ENCODE data around the gene GPC5.

GPC5 gene

DNA sequence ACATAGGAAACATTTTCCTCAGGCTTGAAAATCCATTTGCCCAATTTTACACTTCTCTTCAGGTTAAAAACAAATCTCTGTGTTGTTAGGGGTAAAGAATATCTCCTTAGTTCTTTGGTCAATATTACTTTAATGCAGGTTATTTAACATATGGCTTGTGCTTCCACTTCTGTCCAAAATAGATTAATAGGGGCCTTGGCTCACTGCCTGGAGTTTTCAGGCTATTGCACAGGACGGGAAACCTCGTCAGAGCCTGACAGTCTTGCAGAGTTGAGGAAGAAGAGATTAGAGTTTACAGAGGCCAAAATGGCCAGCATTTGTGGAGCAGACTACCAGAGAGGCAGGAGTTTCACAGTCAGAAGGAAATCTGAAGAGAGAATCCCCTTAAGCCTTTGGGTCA lies 964.3 kb downstream of the GPC5 start:
- DNase-seq (ENCODE audit: low read depth) = no peak

DNA sequence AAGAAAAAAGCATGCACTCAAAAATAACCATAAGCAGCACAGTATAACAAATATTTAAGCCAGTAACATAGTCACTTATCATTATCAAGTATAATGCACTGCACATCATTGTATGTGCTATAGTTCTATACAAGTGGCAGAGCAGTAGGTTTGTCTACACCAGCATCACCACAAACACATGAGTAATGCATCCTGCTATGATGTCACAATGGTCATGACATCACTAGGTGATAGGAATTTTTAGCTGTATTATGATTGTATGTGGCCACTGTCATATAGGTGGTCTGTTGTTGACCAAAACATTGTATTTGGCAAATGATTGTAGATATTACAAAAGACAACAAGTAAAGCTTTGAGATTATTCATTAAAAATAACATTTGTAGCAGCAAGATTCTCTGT lies 967.5 kb downstream of the GPC5 start:
- no peak for DNase-seq (ENCODE audit: low read depth)

DNA sequence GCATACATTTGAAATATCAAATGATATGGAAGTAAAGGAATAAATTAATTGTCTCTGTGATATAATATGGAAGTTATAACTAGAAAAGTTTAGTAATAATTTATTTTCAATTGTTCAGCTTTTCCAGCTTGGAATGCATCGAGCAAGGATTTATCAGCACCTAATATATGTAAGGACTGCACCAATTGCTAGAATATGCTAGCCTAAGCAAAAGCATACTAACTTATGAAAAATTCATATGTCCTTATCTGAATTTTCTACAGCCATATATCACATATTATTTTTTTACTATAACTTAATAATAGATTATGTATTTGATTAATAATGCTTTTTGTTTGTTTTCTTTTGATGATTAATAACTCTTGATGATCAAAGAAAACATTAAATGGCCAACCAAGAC lies 979.0 kb downstream of the GPC5 start:
- DNase-seq (ENCODE audit: low read depth) = no peak

DNA sequence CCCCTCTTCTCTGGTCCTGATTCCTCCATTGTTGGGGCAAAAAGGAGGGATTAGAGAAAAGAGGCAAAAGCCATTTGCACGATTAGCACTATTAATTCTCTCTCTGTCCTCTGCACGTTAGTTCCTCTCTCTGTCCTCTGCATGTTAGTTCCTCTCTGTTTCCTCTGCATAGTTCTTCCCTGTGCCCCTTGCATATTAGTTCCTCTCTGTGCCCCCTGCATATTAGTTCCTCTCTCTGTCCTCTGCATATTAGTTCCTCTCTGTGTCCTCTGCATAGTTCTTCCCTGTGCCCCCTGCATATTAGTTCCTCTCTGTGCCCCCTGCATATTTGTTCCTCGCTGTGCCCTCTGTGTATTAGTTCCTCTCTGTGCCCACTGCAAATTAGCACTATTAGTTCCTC lies 981.0 kb downstream of the GPC5 start:
- no peak for DNase-seq (ENCODE audit: low read depth)

DNA sequence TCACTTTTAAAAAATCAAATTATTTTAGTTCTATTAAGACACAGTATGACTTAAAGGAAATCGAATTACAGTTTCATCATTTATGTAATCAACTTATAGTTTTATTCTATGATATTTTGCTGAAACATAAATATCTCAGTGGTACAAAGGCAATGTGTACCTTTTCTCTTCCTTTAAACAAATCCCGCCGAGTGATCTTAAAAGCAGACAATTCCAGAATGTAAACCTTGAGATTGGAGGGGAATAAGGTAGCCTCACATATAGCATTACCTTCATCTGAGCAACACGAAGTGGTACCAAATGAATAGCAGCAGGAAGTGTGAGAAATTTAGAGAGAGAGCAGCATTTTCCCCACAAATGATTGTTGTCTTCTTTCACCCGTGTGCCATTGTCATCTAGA lies 986.0 kb downstream of the GPC5 start:
- no peak for DNase-seq (ENCODE audit: low read depth)

DNA sequence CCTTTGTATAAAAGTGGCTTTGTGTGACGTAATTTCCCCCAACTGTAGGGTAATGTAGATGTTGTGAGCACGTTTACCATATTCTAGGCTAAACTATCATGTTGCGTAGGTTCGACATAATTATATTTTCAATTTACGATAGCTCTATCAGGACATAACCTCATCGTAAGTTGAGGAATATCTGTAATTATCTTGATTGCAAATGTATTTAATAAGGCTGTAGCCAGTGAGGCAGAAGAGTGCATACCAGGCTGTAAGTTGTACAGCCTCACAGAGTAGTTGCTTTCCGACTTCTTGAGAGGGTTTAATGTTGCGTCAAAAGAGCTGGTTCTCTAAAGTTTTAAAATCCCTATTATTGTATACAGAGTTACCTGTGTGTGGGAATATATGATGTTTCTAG lies 988.8 kb downstream of the GPC5 start:
- DNase-seq (ENCODE audit: low read depth) = no peak

DNA sequence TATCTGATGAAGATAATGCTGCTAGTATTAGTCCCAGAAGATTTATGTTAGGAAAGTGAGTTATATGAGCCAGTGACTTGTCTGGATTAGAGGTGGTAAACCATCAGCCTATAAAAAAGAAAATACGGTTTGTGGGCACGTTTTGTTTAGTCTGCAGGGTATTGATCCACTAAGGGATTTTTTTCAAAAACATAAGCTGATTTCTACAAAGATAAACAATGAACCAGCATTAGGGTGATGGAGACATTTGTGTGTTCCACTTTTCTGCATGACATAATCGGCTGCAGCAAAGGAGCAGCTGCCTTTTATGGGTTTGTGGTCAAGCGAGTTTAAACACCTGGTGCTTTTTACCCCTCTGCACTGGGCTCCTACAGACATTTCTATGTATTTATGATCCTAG lies 991.8 kb downstream of the GPC5 start:
- no peak for DNase-seq (ENCODE audit: low read depth)

DNA sequence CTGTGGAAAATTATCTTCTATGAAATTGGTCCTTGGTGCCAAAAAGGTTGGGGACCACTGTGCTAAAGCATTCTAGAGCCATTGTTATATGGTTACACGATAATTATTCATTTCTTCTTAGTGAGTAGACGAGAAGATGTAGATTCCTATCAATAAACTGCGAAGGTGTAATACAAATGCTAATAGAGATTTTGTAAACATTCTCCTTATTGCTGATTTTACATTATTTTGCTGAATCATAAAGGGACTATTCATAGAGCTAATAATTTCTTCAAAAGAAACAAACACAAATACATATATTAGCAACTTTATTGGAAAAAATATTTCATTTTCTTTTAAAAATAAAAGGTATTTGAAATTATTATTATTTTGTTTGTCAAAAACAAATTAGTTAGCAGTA lies 1005.2 kb downstream of the GPC5 start:
- DNase-seq (ENCODE audit: low read depth) = no peak

DNA sequence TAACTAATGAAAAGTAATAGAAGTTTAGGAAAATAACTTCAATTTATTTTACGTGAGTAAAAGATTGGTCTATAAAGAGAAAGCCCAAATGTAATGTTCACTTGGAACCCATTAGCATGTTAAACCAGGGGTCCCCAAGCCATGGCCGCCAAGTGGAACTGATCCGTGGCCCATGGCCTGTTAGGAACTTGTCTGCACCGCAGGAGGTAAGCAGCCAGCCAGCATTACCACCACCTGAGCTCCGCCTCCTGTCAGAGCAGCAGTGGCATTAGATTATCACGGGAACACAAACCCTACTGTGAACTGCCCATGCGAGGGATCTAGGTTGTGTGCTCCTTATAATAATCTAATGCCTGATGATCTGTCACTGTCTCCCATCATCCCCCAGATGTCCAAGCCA lies 1009.4 kb downstream of the GPC5 start:
- DNase-seq (ENCODE audit: low read depth) = no peak

DNA sequence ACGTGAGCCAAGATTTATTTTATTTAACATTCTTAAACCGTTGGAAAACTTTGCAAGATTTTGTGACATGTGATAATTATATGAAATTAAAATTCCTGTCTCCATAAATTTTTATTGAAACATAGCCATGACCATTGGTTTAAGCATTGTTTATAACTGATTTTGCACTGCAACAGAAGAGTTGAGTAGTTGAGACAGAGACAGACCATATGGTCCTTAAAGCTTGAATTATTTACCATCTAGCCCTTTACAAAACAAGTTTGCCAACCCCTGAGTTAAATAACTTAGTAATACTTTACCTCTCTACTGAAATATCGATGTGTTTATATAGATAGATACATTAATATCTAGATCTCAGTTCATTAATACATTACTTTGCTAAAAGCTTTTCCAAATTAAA lies 1014.1 kb downstream of the GPC5 start:
- DNase-seq (ENCODE audit: low read depth) = no peak

DNA sequence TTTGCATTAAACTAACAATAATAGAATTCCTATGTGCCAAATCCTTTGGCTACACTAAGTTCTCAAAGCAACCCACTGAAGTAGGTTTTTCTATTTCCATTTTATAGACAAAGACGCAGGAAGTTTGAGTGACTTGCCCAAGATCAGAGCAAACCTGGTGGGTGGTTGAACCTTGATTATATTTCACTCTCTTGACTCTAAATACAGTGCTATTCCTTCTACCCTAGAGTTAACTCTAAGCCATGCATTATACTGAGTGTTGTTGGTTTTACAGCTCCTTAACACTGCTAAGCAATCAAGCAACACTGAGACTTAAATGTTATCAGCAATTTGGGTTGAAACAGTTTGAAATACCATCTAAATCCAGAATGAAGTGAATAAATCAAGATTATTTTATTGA lies 1014.6 kb downstream of the GPC5 start:
- DNase-seq (ENCODE audit: low read depth) = no peak

DNA sequence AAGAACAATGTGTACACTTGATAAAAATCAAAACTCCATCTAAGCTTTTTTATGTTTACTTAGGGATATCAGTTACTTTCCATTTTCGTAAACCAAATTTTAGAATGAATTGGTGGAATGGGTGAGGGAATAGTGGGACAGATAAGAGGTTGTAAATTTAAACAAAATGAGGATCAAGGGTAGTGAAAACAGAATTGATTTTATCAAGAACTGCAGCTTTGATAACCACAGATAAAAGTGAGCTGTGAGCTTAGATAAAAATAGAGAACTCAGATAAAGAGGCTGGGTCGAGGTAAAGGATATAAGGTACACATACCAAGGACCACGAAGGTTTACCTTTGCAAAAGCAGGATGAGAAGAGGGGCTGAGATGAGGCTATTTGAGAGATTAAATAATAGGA lies 1015.0 kb downstream of the GPC5 start:
- no peak for DNase-seq (ENCODE audit: low read depth)

DNA sequence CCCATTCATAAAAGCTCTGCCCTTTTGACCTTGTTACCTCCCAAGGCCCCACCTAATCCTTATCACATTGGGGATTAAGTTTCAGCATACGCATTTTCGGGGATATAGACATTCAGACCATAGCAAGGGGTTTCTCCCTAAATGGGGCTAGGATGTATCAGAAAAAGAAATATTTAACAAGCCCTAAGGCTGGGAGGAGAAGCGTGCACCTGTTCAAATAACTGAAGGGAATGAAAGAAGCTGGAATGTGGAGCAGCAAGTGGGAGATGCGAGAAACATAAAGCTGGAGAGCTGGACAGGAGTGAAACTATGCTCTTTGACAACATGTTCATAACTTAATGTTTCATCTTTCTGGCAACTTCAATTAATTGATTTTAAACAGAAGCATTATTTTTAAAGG lies 1016.4 kb downstream of the GPC5 start:
- DNase-seq (ENCODE audit: low read depth) = no peak

DNA sequence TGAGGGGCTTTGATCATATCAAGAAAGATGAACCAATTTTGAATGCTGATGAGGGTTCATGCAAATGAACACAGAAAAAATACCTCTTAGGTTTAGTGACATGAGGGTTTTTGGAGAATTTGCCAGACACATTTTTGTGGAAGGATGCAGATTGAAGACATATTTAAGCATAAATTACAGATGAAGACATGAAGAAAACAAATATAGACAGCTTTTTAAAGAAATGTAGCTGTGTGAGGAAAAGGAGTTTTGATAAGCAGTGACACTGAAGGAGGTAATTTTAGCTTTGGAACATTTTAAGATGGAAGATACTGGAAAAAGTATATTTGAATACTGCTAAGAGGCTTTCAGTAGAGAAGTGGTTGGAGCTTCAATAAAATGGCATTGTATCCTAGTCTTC lies 1017.4 kb downstream of the GPC5 start:
- DNase-seq (ENCODE audit: low read depth) = no peak

DNA sequence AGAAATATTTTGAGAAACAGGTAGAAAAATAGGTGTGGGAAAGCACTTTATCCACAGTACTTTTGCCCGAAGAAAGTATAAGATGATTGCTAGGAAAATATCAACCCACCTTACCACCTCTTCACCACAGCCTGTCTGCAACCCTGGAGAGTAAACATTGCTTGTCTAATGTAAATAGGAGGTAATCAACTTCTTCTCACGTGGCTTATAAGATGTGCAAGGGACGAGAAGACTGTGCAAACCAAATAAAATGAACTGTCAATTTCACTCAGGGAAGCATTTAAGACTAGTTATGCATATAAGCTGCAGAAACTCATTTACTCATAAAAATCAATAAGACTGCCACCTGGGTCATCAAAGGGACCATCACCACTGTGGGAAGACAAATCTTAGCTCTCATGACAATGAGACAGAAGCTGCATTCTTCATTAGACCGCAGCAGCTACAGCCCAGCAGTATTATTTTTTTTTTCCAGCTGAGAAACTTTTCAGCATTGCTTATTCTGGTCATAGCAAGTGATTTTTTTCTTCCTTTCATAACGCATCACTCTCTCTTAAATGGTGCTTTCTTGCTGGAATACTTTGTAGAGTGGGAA lies 1020.5 kb downstream of the GPC5 start:
- no peak for DNase-seq (ENCODE audit: low read depth)

DNA sequence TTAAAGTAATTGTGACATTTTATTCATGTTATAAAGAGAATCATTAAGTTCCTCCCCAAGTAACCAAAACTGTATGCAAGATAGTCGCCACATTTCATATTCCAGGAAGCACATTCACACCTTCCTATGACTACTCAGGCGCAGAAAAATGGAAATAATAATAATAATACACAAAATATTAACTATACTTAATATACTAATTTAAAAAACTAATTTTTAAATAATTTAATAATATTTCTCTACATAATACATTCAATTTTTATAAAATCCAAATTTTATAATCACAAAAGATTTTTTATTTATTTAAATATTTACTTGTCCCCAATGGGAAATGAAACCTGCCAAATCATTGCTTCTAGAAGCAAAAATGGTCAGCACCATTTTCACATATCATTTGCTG lies 1030.8 kb downstream of the GPC5 start:
- DNase-seq (ENCODE audit: low read depth) = no peak

DNA sequence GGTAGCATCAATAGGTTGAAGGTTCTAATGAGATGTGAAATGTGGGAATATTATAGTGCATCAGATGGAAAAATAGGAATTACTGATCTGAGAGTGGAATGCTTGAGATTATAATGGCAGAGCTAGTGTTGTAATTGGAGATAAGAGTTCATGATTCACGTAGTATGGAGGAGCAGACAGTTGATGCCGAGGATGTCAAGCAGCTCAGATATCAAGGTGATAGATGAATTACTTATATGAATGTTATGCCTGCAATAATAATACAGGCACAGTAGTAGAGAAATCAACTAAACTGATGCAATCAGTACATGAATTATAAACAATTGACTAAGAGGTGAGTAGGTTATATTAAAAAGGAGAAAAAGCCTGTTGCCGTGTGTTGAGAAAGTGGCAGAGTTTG lies 1035.0 kb downstream of the GPC5 start:
- DNase-seq (ENCODE audit: low read depth) = no peak

DNA sequence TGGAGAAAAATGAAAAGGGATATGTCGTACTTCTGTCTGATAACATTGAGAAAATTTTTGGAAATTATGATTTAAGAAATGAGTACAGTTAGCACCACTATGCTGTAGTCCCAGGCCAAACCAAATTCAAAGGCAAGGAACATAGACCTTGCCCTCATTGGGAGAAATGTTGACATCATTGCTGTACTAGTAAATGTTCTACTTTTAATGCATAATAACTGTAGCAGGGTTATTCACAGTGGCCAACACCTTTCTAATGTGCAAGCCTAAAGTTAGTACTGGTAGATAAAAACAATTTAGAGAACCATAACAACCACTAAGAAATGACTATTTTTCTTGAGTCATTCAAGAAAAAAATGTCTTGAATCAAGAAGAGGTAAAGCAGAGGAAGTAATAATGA lies 1035.5 kb downstream of the GPC5 start:
- no peak for DNase-seq (ENCODE audit: low read depth)

DNA sequence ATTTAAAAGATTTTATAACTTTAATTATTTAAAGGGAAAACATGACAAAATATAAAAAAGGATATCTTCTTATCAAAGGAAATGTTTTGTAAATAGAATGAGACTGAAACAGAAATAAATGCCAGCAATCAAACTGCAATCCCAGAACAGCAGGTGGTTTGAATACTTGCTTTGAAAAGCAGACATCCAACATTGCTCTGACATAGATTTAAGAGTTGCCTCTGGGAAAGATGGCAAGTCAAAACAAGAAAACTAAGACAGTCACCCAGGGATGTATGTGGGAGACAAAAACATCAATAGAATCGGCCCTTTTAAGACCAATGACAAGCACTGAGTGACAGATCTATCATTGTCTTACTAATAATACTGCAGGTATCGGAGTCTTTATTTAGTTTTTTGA lies 1038.5 kb downstream of the GPC5 start:
- DNase-seq (ENCODE audit: low read depth) = no peak

DNA sequence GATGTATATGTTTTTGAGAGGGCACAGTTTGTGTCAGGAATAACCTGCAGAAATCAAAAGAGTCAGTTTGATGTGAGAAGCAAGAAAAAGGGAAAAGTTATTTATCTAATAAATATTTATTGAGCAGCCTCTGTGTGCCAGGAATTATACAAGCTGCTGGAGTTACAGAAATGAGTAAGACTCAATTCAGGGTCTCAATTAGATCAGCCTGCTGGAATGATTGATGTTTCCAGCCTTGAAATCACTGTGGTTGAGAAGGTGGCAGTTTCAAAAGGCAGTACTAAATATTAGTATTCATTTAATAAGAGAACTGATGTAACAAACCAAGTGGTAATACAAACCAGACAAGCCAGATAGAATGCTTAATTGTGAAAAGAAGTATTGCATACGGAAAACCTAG lies 1045.8 kb downstream of the GPC5 start:
- DNase-seq (ENCODE audit: low read depth) = no peak

DNA sequence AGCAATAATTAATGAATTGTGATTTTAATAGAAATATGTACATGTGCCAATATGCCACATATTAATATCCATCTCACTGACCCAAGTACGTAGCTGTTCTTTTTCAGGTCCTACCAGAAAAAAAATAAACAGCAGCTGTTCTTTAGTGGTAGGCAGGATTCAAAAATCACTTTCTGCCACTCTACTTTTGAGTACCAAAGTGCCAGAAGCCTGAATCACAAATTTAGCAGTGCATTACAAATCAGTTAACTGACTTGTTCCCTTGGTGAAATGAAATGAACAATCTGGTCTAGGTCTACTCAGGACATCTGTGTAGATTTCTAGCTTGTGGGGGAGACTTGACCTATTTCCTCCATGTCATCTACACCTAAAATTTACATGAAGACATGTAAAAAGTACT lies 1052.6 kb downstream of the GPC5 start:
- DNase-seq (ENCODE audit: low read depth) = no peak

DNA sequence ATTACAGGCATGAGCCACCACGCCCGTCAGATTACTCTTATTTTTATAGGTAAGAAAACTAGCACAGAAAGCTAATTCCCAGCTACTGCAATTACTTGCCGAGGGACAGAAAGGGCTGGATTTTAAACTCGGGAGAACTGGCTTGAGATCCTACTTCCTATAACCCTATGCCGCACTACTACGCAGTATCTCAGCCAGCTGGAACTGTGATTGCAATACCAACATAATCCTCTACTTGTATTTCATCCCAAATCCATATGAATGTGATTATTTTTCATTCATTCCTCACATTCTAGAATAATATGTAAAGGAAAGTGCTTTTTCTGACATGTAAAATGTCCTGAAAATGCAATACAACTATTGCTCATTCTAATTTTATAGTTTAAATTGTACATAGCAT lies 1054.4 kb downstream of the GPC5 start:
- no peak for DNase-seq (ENCODE audit: low read depth)

DNA sequence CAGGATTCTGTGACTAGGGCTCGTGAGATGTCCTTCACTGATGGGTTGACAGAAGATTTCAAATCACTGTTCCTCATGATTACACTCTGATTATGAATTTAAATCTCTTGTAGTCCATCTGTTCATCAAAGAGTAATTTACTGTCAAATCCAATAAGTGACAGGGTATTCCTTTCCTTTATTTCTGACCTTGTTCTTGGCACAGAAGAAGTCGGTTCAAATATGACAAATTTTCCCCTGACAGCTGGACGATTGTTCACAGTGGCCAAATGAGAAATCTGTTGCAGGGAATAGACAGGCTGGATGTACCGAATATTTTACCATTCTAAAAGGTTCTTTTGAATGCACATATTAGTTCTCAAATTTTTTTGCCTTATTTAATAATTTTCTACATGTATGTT lies 1060.9 kb downstream of the GPC5 start:
- no peak for DNase-seq (ENCODE audit: low read depth)

DNA sequence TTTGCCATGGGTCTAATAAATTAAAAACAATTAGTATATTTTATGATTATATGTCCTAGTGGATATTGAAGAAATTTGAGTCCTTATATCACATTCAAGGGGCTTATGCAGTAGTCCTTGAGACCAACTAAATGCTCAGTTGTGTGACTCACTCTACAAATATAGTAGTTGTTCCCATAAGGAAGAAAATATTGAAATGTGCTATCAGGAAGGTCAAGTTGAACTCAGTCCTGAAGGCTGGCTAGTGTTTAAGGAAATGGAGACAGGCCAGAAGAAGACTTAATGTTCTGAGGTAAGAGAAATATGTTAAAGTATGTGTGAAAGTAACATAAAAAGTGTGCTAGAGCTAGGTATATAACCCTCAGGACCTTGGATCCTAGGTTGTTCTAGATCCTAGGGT lies 1062.1 kb downstream of the GPC5 start:
- no peak for DNase-seq (ENCODE audit: low read depth)

DNA sequence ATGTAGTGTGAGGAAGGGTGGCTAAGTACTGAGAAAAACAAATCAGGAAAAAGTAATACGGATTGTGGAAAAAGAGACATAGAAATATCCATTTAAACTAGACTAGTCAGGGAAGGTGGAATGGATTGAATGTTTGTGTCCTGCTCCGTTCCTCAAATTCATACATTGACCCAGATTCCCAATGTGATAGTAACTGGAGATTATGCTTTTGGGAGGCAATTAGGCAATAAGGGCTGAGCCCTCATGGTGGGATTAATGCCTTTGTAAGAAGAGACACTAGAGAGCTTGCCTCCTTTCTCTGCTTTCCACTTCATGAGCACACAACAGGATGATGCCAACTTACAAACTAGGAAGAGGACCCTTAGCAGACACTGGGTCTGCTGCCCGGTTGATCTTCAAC lies 1063.0 kb downstream of the GPC5 start:
- no peak for DNase-seq (ENCODE audit: low read depth)
